Measurements from ENCODE around the gene MUC2. TPM values are rescaled to one million over a fixed set of nuclear protein-coding genes. Genes with fewer than 3 reads are reported as not detected.

Gene MUC2
- total RNA-seq, 1 experiment from 2014 or later, result 6.9 TPM

DNA sequence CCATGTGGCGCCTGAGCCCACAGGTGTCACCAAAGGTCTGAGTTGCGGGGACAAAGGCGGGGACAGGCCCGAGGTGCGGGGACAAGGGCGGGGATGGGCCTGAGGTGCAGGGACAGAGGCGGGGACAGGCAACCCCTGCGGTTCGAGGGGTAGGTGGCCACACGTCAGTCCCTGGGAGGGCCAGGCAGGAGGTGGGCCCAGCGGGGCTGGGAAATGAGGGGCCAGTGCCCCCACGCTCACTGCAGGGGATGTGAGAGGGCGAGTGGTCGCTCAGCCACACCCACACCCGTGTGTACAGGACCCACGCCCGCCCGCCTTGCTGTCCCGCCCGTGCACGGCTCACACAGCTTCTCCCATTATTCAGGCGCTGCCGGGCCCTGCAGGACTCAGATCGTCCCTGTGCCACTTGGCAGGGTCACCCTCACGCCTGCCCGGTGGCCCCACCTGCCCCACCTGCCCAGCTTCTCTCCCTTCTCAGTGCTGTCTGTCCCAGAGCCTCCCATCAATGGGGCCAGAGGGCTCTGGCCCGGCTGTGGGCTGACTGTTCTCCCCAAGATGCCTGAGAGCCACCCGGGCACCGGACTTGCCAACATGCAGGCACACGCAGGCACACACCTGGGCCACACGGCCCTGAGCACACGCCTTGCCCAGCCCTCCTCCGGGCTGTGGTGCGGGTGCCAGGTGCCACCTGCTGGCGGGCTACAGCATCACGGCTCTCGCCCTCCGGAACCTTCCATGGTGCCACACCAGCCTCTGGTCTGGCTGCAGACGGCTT is 23.9 kb upstream of the MUC2 start:
- DNase-seq (ENCODE audit: low spot score), result peak; percentile 97

GRCh38 chr11:1051356-1052132 is 23.1 kb upstream of the MUC2 start:
- no peak for DNase-seq (ENCODE audit: low spot score)

DNA sequence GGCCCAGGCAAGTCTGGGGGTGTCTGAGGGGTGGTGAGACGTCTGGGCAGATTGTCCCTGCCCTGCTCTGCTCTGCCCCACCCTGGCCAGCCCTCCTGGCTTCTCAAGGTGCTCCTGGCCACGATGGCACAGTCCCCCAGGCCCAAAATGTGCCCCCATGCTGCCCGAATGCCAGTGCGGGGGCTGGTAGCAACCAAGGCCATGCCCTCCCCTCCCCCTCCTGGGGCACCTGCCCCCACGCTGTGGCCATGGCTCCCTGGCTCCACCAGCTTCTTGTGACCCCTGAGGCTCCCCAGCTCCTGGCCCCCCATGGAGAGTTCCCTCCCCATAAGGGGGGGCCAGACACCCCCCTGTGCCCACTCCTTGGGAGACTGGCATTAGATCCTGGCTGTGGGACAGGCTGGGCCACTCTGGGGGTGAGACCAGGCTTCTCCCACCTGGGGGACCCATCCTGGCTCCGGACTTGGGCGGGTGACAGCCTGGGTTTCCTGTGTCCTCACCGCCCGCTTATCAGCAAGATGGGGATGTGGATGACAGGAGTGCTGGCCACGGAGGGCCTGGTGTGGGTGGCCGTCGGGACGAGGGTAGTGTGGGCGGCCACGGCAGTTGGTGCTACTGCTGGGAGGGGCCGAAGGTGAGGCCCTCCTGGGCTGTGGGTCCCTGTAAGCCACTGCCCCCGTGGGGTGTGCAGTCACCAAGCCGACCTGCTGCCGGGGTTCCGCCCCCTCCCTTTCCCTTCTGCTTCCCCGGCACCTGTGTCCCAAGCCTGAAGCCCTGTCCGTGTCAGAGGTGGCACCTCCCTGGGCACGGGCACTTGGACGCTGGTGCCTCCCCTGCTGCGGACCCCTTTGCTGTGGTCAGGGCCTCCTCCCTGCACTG is 22.3 kb upstream of the MUC2 start:
- peak; percentile 39 for DNase-seq (ENCODE audit: low spot score)

DNA sequence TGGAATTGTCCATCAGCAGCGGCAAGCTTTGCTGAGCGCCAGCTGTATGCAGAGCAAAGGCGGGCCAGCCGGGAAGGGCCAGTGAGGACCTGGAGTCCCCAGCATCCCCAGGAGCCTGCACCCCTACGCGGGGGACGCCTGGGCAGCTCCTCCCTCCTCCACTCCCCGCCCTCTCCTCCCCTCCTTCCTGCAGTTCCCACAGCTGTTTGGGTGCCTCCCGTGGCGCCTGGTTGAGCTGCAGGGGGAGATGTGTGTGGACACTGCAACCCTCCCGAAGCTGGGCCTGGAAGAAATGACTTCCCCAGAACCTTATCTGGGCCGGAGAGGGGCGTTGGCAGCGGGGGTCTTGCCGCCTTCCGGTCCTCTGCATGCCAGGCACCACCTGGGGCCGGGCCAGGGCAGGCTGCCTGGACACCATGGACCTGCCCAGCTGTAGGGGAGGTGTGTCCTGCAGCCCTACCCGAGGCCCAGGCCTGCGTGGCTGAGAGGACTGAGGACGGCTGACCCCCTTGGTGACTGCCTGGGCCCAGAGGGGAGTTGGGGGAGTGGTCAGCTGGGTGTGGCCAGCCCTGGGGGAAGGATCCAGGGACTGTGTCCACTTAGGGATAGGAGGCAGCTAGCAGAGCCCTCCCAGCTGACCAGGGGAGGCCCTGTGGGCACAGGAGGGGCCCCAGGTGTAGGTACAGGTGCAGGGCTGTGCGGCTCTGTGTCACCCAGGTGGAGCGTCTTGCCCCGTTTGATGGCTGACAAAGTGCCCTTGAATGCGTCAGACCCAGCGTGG is 21.4 kb upstream of the MUC2 start:
- DNase-seq (ENCODE audit: low spot score), result peak; percentile 74

DNA sequence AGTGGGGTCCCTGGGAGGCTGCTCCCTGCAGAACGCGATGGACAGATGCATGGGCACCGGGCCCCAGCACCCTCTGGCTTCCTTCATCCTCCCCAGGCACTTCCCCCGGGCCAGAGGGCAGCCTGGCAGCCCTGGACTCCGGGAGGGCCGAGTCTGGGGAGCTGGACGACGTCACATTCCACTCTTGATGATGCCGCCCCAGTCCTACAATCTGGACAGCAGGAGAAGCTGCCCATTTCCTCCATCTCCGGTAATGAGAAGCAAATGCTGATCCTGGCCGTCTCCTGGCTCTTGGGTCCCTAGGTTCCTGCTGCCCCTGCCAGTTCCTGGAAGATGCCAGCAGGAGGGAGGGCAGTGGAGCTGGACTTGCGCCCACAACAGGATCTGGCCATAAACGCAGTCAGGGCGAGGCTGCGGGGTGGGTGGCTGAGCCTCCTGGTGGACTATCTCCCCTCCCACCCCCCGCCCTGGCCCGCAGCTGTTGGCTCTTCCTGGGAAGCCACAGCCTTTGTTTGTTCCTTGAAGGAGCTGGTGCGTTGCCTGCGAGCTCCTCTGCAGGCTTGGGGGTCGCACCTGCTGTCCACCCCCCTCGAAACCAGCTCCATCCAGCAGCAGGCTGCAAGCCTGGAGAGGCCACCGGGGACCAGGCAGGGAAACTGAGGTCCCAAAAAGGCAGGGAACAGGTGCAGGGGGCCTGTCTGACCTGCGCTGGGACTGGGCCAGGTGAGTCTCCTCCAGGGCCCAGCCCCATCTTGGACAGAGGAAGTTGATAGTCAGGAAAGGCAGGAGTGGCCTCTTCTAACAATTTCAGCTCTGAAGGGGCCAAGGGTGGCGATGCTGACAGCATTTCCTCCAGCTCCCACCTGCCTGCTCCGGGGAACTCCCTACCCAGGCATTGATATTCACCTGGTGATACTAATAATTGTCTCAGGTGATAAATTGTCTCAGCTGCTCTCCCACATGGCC is 20.2 kb upstream of the MUC2 start:
- peak; percentile 95 for DNase-seq (ENCODE audit: low spot score)

DNA sequence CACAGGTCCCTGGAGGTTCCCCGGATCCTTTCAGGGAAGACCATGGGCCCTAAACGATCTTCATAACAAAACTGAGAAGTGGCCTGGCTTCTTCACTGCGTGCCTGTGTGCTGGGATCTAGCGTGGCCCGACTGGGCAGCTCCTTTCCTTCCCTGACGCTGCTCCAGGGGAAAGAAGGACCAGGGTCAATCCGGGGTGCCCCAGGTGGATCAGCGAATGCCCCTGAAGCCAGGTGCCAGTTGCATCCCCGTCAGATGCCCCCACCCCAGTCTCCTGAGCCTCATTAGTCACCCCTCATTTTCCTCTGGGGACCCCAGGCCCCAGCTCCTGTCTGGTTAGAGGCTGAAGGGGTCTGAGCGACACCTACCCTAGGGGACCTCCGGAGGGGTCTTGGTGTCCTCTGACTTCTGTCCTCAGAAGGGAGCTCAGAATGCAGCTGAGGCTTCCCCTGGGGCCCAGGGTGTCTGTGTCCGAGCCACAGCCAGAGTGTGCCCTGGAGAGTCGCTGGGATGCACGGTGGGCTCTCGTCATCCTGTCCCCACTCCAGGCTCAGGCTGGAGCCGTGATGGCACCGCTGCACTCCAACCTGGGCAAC is 19.5 kb upstream of the MUC2 start:
- DNase-seq (ENCODE audit: low spot score), result no peak

DNA sequence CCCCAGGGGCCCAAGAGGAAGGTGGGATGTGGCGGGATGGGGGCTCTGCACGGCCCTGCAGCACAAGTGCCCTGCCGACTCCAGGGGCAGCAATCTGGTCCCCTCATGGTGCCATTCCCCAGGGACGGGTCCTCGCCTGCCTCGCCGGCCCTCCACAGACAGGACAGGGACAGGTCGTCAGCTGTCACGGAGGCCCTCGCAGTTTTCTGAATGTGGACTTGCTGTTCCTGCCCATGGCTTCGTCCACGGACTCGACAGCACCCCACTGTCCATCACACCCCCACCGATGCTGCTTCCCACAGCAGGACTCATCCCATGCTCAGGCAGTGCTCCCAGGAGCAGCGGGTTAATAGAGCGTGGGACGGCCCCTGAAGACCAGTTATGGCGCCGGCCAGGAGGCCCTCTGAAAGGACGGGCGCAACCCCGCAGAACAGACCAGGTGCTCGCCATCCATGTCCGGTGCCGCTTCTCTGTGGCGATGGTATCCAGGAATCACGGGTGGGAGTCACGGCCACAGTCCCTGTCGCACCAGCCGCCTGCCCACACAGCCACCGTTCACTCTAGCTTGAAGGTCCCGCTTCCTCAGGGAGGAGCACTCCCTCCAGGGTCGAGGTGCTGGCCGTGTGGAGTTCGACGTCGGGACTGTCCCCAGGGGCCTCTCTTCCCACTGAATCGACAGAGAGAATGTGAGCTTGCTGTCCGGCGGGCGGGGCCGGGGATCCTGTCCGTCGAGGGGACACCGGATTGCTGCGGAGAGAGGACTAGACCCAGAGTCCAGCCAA is 18.5 kb upstream of the MUC2 start:
- DNase-seq (ENCODE audit: low spot score), result no peak

GRCh38 chr11:1057806-1058205 is 16.9 kb upstream of the MUC2 start:
- no peak for DNase-seq (ENCODE audit: low spot score)

DNA sequence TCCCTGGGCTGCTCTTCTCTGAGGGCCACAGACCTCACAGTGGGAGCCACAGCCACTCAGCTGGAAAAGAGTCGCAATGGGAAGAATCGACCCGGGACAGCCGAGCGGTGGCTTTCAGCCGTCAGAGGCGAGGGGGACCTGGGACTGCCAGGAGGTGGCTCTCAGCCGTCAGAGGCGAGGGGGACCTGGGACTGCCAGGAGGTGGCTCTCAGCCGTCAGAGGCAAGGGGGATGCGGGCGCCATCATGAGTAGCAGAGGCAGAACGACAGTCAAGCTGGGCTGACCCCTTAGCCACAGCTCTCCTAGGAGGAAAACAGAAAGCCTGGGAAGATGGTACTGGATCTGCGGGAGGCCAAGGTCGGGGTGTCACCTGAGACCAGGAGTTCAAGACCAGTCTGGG is 14.9 kb upstream of the MUC2 start:
- DNase-seq (ENCODE audit: low spot score), result no peak

GRCh38 chr11:1060410-1060809 is 14.3 kb upstream of the MUC2 start:
- no peak for DNase-seq (ENCODE audit: low spot score)

DNA sequence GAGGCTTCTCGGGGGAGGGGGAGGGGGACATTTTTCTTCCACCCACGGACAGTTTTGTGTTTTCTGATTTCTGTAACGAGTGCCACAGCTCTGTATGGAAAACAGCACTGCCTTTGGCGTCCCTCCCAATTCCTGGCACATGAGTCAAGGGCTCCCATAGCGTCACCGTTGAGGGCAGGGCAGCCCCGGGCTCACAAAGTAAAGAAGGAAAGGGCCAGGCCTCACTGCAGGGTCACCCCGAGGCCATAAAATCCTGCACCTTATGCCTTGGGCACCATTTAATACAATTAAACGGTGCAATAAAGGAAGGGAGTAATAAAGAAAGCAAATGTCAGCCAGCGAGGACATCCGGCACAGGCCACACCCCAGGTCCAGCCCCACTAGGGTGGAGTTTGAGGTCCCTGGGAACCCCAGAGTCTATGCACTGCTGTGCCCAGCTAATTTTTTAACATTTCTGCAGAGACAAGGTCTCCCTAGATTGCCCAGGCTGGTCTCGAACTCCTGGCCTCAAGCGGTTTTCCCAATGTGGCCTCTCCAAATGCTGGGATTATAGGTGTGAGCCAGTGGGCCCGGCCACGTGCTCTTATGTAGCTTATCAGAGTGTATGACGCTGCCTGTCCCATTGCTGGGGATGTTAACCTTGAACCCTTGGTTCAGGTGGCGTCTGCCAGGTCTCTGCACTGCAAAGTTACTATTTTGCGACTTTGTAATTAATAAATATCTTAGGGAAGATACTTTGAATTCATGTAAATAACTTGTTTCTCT is 13.6 kb upstream of the MUC2 start:
- peak; percentile 99 for DNase-seq (ENCODE audit: low spot score)

DNA sequence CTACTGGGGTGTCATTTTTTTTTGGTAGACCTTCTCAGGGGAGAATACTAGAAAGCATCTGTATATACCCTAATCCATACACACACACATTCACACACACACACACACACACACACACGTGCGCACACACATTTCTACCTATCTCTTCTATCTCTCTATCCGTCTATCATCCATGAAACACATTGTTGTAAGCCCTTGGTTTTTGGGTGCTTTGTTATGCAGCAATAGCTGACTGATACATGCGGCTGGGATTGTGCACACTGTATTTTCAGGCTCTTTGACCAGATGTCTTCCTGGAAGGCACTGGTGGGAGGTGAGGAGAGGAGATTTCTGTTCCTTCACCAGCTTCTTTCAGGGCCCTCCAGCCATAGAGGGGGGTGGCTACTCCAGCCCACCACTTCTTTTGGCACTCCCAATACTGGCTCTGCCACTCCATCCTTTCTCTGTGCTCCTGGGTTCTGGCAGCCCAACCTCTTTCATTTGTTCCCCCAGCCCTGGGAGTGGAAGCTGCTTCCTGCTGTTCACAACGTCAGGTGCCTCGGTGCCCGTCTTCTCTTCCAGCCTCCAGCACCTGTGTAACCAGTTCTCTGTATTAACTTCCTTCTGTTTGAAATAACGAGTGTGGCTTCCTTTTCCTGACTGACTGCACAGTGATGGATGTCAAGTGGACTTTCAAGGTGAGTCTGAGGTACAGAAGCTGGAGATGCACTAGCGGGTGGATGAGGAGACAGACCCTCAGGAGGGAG is 12.4 kb upstream of the MUC2 start:
- DNase-seq (ENCODE audit: low spot score), result no peak

DNA sequence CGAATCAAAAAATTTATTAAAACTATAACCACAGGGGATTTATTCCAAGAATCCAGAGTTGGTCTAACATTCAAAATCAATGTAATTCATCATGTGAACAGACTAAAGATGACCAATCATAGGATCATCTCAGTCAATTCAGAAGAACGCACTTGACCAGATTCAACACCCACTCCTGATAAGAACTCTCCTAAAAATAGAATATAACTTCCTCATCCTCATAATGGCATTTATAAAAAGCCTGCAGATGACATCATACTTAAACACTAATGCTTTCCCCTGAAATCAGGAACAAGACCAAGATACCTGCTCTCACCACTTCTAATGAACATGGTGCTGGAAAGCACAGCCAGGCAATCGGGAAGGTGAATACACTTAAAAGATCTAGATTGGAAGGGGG is 10.5 kb upstream of the MUC2 start:
- DNase-seq (ENCODE audit: low spot score), result peak; percentile 19

GRCh38 chr11:1067812-1068496 is 6.7 kb upstream of the MUC2 start:
- no peak for DNase-seq (ENCODE audit: low spot score)

DNA sequence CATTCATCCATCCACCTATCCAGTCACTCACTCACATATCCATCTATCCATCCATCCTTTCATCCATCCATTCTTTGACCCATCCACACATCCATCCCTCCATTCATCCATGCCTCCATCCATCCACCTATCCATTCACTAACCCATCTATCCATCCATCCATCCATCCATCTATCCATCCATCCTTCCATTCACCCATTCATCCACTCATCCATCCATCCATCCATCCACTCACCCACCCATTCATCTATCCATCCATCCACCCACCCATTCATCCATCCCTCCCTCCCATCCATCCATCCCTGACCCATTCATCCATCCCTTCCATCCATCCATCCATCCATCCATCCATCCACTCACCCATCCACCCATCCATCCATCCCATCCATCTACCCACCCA is 4.9 kb upstream of the MUC2 start:
- DNase-seq (ENCODE audit: low spot score), result no peak

- no peak for DNase-seq (ENCODE audit: low spot score)
Observed at GRCh38 chr11:1070594-1071462, 3.8 kb upstream of the MUC2 start.

Measured in HT-29 (cell line).